CD14-positive monocyte (primary cell): Measurements from ENCODE around the gene PSPC1. TPM values are rescaled to one million over a fixed set of nuclear protein-coding genes. Genes with fewer than 3 reads are reported as not detected.

Source experiments
- DNase-seq, 3 donors: peaks; one replicate each; pipeline ENCODE4 v3.0.0-alpha.2; 2011 to 2022
- H2AFZ ChIP-seq: 2 replicates; pipeline ENCODE4 v1.6.0; 2012; ENCODE audit warnings: mild to moderate bottlenecking, low read depth, low read length, inconsistent platforms; ENCODE audit not compliant: insufficient read depth, poor library complexity, severe bottlenecking
- H3K27ac ChIP-seq, 2 donors: 1 replicate in 1 of 2; 2 replicates in 1 of 2; pipeline ENCODE4 v1.5.1; 2012 to 2013; ENCODE audit warnings: low read length in 2 of 2, control low read depth in 1 of 2, inconsistent platforms in 1 of 2, low read depth in 1 of 2, mild to moderate bottlenecking in 1 of 2
- H3K27me3 ChIP-seq, 2 donors: one replicate each; pipeline versions ENCODE4 v1.6.0 to v1.6.1; 2011 to 2013; ENCODE audit warnings: low read length in 2 of 2; ENCODE audit not compliant: control insufficient read depth in 2 of 2, insufficient read depth in 2 of 2
- H3K36me3 ChIP-seq, 2 donors: replicated peaks in 1 of 2; 1 replicate in 1 of 2; 2 replicates in 1 of 2; pipeline versions ENCODE4 v1.5.1 to v1.6.1; 2012 to 2013; ENCODE audit warnings: low read length in 2 of 2, control low read depth in 1 of 2, inconsistent platforms in 1 of 2, mild to moderate bottlenecking in 1 of 2; ENCODE audit not compliant: insufficient read depth in 2 of 2, control insufficient read depth in 1 of 2
- H3K4me1 ChIP-seq, 2 donors: 1 replicate in 1 of 2; 2 replicates in 1 of 2; pipeline versions ENCODE4 v1.5.1 to v1.6.1; 2012 to 2013; ENCODE audit warnings: low read length in 2 of 2, control low read depth in 1 of 2, inconsistent platforms in 1 of 2, mild to moderate bottlenecking in 1 of 2, moderate library complexity in 1 of 2; ENCODE audit not compliant: insufficient read depth in 2 of 2, control insufficient read depth in 1 of 2
- H3K4me2 ChIP-seq: replicated peaks from 2 replicates; pipeline ENCODE3; 2012; ENCODE audit warnings: low read length, moderate library complexity, mild to moderate bottlenecking; ENCODE audit not compliant: poor library complexity, severe bottlenecking; ENCODE audit errors: extremely low read depth
- H3K4me3 ChIP-seq, 3 experiments: fragments of 200-600 bp in 1 of 3; sonication (generic) in 1 of 3; replicated peaks in 1 of 3; 1 replicate in 2 of 3; 2 replicates in 1 of 3; pipeline ENCODE4 v1.5.1; 2011 to 2013; ENCODE audit warnings: low read length in 3 of 3, mild to moderate bottlenecking in 3 of 3, control low read depth in 2 of 3, low read depth in 2 of 3, inconsistent platforms in 1 of 3, moderate library complexity in 1 of 3
- H3K79me2 ChIP-seq: 2 replicates; pipeline ENCODE4 v1.6.0; 2012; ENCODE audit warnings: mild to moderate bottlenecking, control low read depth, inconsistent platforms, low read length, moderate library complexity; ENCODE audit not compliant: insufficient read depth
- H3K9ac ChIP-seq: 2 replicates; pipeline ENCODE4 v1.6.0; 2017; ENCODE audit warnings: low read length, mild to moderate bottlenecking; ENCODE audit not compliant: insufficient read depth, poor library complexity, severe bottlenecking
- H3K9me3 ChIP-seq, 2 donors: replicated peaks in 1 of 2; 1 replicate in 1 of 2; 2 replicates in 1 of 2; pipeline versions ENCODE4 v1.5.1 to v1.6.1; 2012 to 2013; ENCODE audit warnings: low read length in 2 of 2, control low read depth in 1 of 2; ENCODE audit not compliant: control insufficient read depth in 1 of 2, insufficient read depth in 1 of 2
- H4K20me1 ChIP-seq: 2 replicates; pipeline ENCODE4 v1.6.0; 2012; ENCODE audit warnings: mild to moderate bottlenecking, low read length, control low read depth, moderate library complexity; ENCODE audit not compliant: insufficient read depth
- H3K27ac Mint-ChIP-seq, 7 donors: one replicate each; pipeline ENCODE4 v1.8.0; 2020; ENCODE audit warnings: mild to moderate bottlenecking in 7 of 7, mixed read lengths in 7 of 7, moderate library complexity in 6 of 7, inconsistent platforms in 2 of 7
- H3K27me3 Mint-ChIP-seq, 3 donors: one replicate each; pipeline ENCODE4 v1.8.0; 2021 to 2022; ENCODE audit warnings: low read depth in 3 of 3, mild to moderate bottlenecking in 3 of 3, mixed read lengths in 3 of 3, moderate library complexity in 3 of 3, inconsistent platforms in 1 of 3
- H3K36me3 Mint-ChIP-seq, 2 donors: one replicate each; pipeline ENCODE4 v1.8.0; 2020; ENCODE audit warnings: mixed read lengths in 2 of 2, inconsistent platforms in 1 of 2, mild to moderate bottlenecking in 1 of 2
- H3K4me1 Mint-ChIP-seq: one replicate; pipeline ENCODE4 v1.8.0; 2020; ENCODE audit warnings: mild to moderate bottlenecking, mixed read lengths
- H3K4me3 Mint-ChIP-seq, 2 donors: one replicate each; pipeline ENCODE4 v1.8.0; 2020; ENCODE audit warnings: mild to moderate bottlenecking in 2 of 2, mixed read lengths in 2 of 2, moderate library complexity in 1 of 2
- H3K9me3 Mint-ChIP-seq, 7 donors: one replicate each; pipeline ENCODE4 v1.8.0; 2020 to 2022; ENCODE audit warnings: mixed read lengths in 7 of 7, mild to moderate bottlenecking in 6 of 7, moderate library complexity in 6 of 7, inconsistent platforms in 2 of 7
- CTCF ChIP-seq: fragments of 200-600 bp; IDR thresholded peaks from one replicate; pipeline ENCODE4 v1.8.0; 2022; ENCODE audit warnings: antibody characterized with exemption, mild to moderate bottlenecking
- WGBS: methylation state at CpG from one replicate; pipeline ENCODE4 v1.1.5; 2013; ENCODE audit warnings: missing lambda C conversion rate; ENCODE audit not compliant: insufficient coverage; 5-methylcytosine and 5-hydroxymethylcytosine counted together
- intact Hi-C, 2 donors: fragments of 100-400 bp; cut with micrococcal nuclease; formaldehyde crosslinking; loops; one replicate each; pipeline versions ENCODE4 v1.15.0 to v1.15.1; 2023
- polyA plus RNA-seq, 3 donors: library from polyadenylated mRNA; depleted of rRNA in 1 of 3; unstranded in 2 of 3; stranded (reverse) in 1 of 3; fragments of 300-500 nt in 2 of 3; fragments of >200 nt in 1 of 3; fragmentation: Illumina TruSeq in 2 of 3; gene quantifications; 1 replicate in 2 of 3; 2 replicates in 1 of 3; pipeline ENCODE4 v1.2.3, GENCODE V29; 2012 to 2021

PSPC1 gene
- polyA plus RNA-seq, 3 donors = 17.3 to 34.4 (median 19.4) TPM

- Mint-ChIP-seq H3K4me3 (no peak overlapping the region), H3K27me3 (peaks cover 0 to 1% (median 0%) of the 10 kb centered on the region in 3 donors), H3K27ac (peak overlapping the region in 1 of 7 donors; percentile 21), H3K9me3 (peaks cover 0 to 3% (median 0%) of the 10 kb centered on the region in 7 donors), H3K4me1 (no peaks in the 10 kb centered on the region), H3K36me3 (peaks cover 60 to 85% of the 10 kb centered on the region in 2 donors)
- H3K27ac ChIP-seq = no peak overlapping the region
- H3K9me3 ChIP-seq = no peaks in the 10 kb centered on the region
- H3K9ac ChIP-seq = no peak overlapping the region
- H3K36me3 ChIP-seq = peaks cover 58 to 81% of the 10 kb centered on the region in 2 donors
- H3K79me2 ChIP-seq = peaks cover 99% of the 10 kb centered on the region
- intact Hi-C loops = no loop called here
- WGBS = no CpG with 5 or more reads among the region's 4 CpGs
- no peak for TF ChIP-seq CTCF
- H3K27me3 ChIP-seq = no peaks in the 10 kb centered on the region
- no peak for DNase-seq
- peaks cover 94% of the 10 kb centered on the region for H4K20me1 ChIP-seq
- H3K4me2 ChIP-seq = no peak overlapping the region
- H2AFZ ChIP-seq = no peak overlapping the region
- no peak overlapping the region for H3K4me3 ChIP-seq
- no peaks in the 10 kb centered on the region for H3K4me1 ChIP-seq
Measured at GRCh38 chr13:19737844-19738557, 44.7 kb downstream of the PSPC1 start.

- peaks cover 80% of the 10 kb centered on the region for H4K20me1 ChIP-seq
- H3K4me3 ChIP-seq = no peak overlapping the region
- no peak for DNase-seq
- no peak overlapping the region for H2AFZ ChIP-seq
- no peak overlapping the region for H3K9ac ChIP-seq
- TF ChIP-seq CTCF = no peak
- no peaks in the 10 kb centered on the region for H3K27me3 ChIP-seq
- no peak overlapping the region for H3K27ac ChIP-seq
- intact Hi-C loops = no loop called here
- Mint-ChIP-seq H3K4me3 (no peak overlapping the region), H3K27ac (peak overlapping the region in 1 of 7 donors; percentile 60), H3K27me3 (peaks cover 0 to 1% (median 0%) of the 10 kb centered on the region in 3 donors), H3K4me1 (no peaks in the 10 kb centered on the region), H3K36me3 (peaks cover 45 to 87% of the 10 kb centered on the region in 2 donors), H3K9me3 (no peaks in the 10 kb centered on the region)
- H3K9me3 ChIP-seq = no peaks in the 10 kb centered on the region
- no CpG with 5 or more reads among the region's 1 CpG for WGBS
- H3K4me1 ChIP-seq = no peaks in the 10 kb centered on the region
- no peak overlapping the region for H3K4me2 ChIP-seq
- peaks cover 59 to 97% of the 10 kb centered on the region in 2 donors for H3K36me3 ChIP-seq
- H3K79me2 ChIP-seq = peaks cover 72% of the 10 kb centered on the region
Measured at GRCh38 chr13:19726611-19727010, 56.1 kb downstream of the PSPC1 start.
